ENCODE results near the gene KCNC4. TPM values are rescaled to one million over a fixed set of nuclear protein-coding genes. Genes with fewer than 3 reads are reported as not detected.

KCNC4 gene
- total RNA-seq, 1 experiment from 2014 or later: 8.9 TPM

DNA sequence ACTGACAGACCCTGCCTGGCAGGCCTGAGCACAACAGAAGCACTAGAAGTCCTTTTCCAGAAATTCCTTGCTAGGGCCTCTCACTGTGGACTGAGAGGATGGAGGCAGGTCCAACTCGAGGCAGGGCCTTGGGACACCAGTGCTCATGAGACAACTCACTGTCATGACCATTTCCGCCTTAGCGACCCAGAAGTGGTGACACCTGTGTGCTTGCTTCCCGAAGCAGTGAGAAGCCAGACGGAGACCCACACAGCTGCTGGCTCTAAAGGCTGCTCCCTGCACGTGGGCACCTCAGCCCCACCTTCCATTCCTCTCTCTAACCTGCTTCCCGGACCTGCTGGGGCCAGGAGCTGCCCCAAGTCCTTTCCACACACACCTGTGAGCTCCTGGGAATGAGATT lies 33.0 kb downstream of the KCNC4 start:
- no peak overlapping the region for H3K4me3 Mint-ChIP-seq
- H2AFZ ChIP-seq (ENCODE audit: low read length): no peak overlapping the region
- H3K27me3 Mint-ChIP-seq (ENCODE audit: low read depth): peaks cover 28% of the 10 kb centered on the region
- no peaks in the 10 kb centered on the region for H3K27me3 ChIP-seq (ENCODE audit: insufficient read depth, low read length)
- H3K4me1 Mint-ChIP-seq: peaks cover 30 to 41% of the 10 kb centered on the region in 2 experiments
- no CpG with 5 or more reads among the region's 7 CpGs for WGBS (ENCODE audit: extremely low coverage, insufficient read length, low lambda C conversion rate)
- no peak overlapping the region for H3K56ac ChIP-seq (ENCODE audit: insufficient read length, low read depth, low read length)
- no peaks in the 10 kb centered on the region for H3K79me1 ChIP-seq (ENCODE audit: insufficient read depth, low read depth, low read length, poor library complexity, severe bottlenecking)
- no peak for DNase-seq
- H3K27ac Mint-ChIP-seq: no peak overlapping the region
- H4K91ac ChIP-seq (ENCODE audit: insufficient read length, low read depth, low read length): no peak overlapping the region
- no peak overlapping the region for H3K4ac ChIP-seq (ENCODE audit: low read depth, low read length)
- peaks cover 15% of the 10 kb centered on the region for H3K4me1 ChIP-seq (ENCODE audit: insufficient read depth, low read length)
- H2BK20ac ChIP-seq (ENCODE audit: low read depth, low read length, poor library complexity, severe bottlenecking): no peak overlapping the region
- H3K9me3 ChIP-seq (ENCODE audit: control insufficient read depth, low read depth, low read length): no peaks in the 10 kb centered on the region
- peak overlapping the region; percentile 20; the same call in 1 of the 2 replicates for H3K14ac ChIP-seq (ENCODE audit: insufficient read depth, low read length)
- H3T11ph ChIP-seq (ENCODE audit: low read length): no peak overlapping the region
- H3K23me2 ChIP-seq (ENCODE audit: insufficient read length, low read depth, low read length, poor library complexity, severe bottlenecking): no peaks in the 10 kb centered on the region
- no peak overlapping the region for H2BK5ac ChIP-seq (ENCODE audit: insufficient read length, low read length)
- no peaks in the 10 kb centered on the region; a peak in 1 of 7 replicates for H3K36me3 Mint-ChIP-seq (ENCODE audit: insufficient read depth in 1 of 3, low read depth in 3 of 3)
- H2BK15ac ChIP-seq (ENCODE audit: low read depth, low read length): no peak overlapping the region
- H3K9me3 Mint-ChIP-seq: no peaks in the 10 kb centered on the region
- H3K27ac ChIP-seq (ENCODE audit: insufficient read length, low read depth, low read length): no peak overlapping the region
- H3K9ac ChIP-seq (ENCODE audit: extremely low read depth, insufficient read length, low read length): no peak overlapping the region
- no peak overlapping the region for H4K8ac ChIP-seq (replicated peaks; ENCODE audit: insufficient read length, low read depth, low read length)
- no peak overlapping the region for H3K18ac ChIP-seq (ENCODE audit: insufficient read length, low read depth, low read length)
- no peak overlapping the region for H3K23ac ChIP-seq (ENCODE audit: insufficient read length, low read depth, low read length)
- no peak overlapping the region for H3K4me2 ChIP-seq (ENCODE audit: insufficient read depth, insufficient read length, low read length)
- H2BK120ac ChIP-seq (ENCODE audit: low read depth, low read length, poor library complexity, severe bottlenecking): no peak overlapping the region
- TF ChIP-seq, protein P1, sequence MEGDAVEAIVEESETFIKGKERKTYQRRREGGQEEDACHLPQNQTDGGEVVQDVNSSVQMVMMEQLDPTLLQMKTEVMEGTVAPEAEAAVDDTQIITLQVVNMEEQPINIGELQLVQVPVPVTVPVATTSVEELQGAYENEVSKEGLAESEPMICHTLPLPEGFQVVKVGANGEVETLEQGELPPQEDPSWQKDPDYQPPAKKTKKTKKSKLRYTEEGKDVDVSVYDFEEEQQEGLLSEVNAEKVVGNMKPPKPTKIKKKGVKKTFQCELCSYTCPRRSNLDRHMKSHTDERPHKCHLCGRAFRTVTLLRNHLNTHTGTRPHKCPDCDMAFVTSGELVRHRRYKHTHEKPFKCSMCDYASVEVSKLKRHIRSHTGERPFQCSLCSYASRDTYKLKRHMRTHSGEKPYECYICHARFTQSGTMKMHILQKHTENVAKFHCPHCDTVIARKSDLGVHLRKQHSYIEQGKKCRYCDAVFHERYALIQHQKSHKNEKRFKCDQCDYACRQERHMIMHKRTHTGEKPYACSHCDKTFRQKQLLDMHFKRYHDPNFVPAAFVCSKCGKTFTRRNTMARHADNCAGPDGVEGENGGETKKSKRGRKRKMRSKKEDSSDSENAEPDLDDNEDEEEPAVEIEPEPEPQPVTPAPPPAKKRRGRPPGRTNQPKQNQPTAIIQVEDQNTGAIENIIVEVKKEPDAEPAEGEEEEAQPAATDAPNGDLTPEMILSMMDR (conservative IDR thresholded peaks at IDR 0.05): no peak
- no peaks in the 10 kb centered on the region for H4K20me1 ChIP-seq (ENCODE audit: control insufficient read depth, insufficient read depth, insufficient read length)
- no peak overlapping the region for H2BK12ac ChIP-seq (ENCODE audit: insufficient read length, low read depth, low read length)
- no peaks in the 10 kb centered on the region for H3K79me2 ChIP-seq (ENCODE audit: insufficient read depth, low read length)
- H4K5ac ChIP-seq (ENCODE audit: insufficient read length, low read depth, low read length): no peak overlapping the region
- no peak overlapping the region for H2AK5ac ChIP-seq (ENCODE audit: insufficient read length, low read length)

All from H9 (cell line).